Activated naive CD8-positive, alpha-beta T cell treated with anti-CD3 and anti-CD28 coated beads, Interleukin-2, amount 50 U/mL, for 24 hours (primary cell): Measurements from ENCODE around the gene SLC2A9.

ENCODE experiments used
- ATAC-seq: fragments of 150-1000 bp; cut with Tn5 transposase; one replicate; pipeline ENCODE4 v1.10.0; 2021
- DNase-seq: peaks from one replicate; pipeline ENCODE4 v3.0.0; 2021
- H3K27ac Mint-ChIP-seq: one replicate; pipeline ENCODE4 v1.8.0; 2021; ENCODE audit warnings: mild to moderate bottlenecking, mixed read lengths
- H3K27me3 Mint-ChIP-seq: one replicate; pipeline ENCODE4 v1.8.0; 2021; ENCODE audit warnings: mixed read lengths
- H3K36me3 Mint-ChIP-seq: one replicate; pipeline ENCODE4 v1.8.0; 2021; ENCODE audit warnings: low read depth, mixed read lengths
- H3K4me1 Mint-ChIP-seq: one replicate; pipeline ENCODE4 v1.8.0; 2021; ENCODE audit warnings: mixed read lengths
- H3K4me3 Mint-ChIP-seq: one replicate; pipeline ENCODE4 v1.8.0; 2021; ENCODE audit warnings: mild to moderate bottlenecking, moderate library complexity, mixed read lengths
- H3K9me3 Mint-ChIP-seq: one replicate; pipeline ENCODE4 v1.8.0; 2021; ENCODE audit warnings: mixed read lengths

SLC2A9 gene

DNA sequence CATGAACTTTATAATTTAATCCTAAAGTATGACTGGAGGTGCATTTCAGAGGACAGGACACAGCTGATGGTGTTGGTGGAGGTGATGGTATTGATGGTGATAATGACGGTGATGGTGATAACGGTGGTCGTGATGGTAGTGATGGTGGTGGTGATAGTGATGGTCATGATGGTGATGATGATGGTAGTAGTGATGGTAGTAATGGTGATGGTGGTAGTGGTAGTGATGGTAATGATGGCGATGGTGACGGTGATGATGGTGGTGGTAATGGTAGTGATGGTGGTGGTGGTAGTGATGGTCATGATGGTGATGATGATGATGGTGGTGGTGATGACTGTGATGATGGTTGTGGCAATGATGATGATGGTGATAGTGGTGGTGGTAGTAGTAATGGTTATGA lies 40.4 kb downstream of the SLC2A9 start:
- no peak for ATAC-seq
- no peak overlapping the region for H3K4me3 Mint-ChIP-seq
- peaks cover 8% of the 10 kb centered on the region for H3K36me3 Mint-ChIP-seq
- H3K27me3 Mint-ChIP-seq = no peaks in the 10 kb centered on the region
- H3K4me1 Mint-ChIP-seq = no peaks in the 10 kb centered on the region
- H3K27ac Mint-ChIP-seq = no peak overlapping the region
- DNase-seq = no peak
- H3K9me3 Mint-ChIP-seq = peaks cover 6% of the 10 kb centered on the region

DNA sequence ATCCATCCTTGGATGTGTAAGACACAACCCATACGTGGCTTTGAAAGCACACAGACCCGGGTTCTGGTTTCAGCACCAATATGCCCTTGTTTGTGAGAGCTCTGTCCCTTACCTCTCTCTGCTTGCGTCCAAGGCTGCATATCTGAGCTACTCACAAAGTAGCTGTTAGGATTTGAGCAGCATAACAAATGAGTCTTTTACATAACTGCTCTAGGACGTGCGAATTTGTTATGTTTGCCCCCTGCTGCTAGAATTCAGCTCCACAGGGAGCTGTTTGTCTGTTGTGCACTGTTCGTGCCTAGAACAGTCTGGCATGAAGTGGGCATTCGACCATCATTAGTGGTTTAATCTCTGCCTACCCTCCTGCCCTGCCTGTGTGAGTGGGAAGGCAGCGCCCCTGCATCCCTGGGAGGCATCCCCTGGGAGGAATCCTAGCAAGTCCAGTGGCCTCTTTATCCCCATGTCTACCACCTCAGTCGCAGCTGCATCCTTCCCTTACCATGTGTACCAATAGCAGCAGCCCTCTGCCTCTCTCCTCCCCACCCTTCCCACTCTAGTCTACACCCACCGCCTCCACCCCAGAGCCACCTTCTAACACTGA lies 42.1 kb downstream of the SLC2A9 start:
- no peak for DNase-seq
- no peak for ATAC-seq
- H3K4me1 Mint-ChIP-seq = no peaks in the 10 kb centered on the region
- H3K9me3 Mint-ChIP-seq = peaks cover 6% of the 10 kb centered on the region
- no peak overlapping the region for H3K27ac Mint-ChIP-seq
- H3K36me3 Mint-ChIP-seq = peaks cover 10% of the 10 kb centered on the region
- H3K27me3 Mint-ChIP-seq = no peaks in the 10 kb centered on the region
- no peak overlapping the region for H3K4me3 Mint-ChIP-seq

GRCh38 chr4:9977518-9978031 lies 43.7 kb downstream of the SLC2A9 start:
- H3K36me3 Mint-ChIP-seq = peaks cover 15% of the 10 kb centered on the region
- H3K4me1 Mint-ChIP-seq = no peaks in the 10 kb centered on the region
- peaks cover 13% of the 10 kb centered on the region for H3K9me3 Mint-ChIP-seq
- DNase-seq (no peak), ATAC-seq (no peak)
- no peaks in the 10 kb centered on the region for H3K27me3 Mint-ChIP-seq
- no peak overlapping the region for H3K4me3 Mint-ChIP-seq
- H3K27ac Mint-ChIP-seq = no peak overlapping the region

- H3K9me3 Mint-ChIP-seq = peaks cover 13% of the 10 kb centered on the region
- no peak for ATAC-seq
- H3K36me3 Mint-ChIP-seq = peaks cover 12% of the 10 kb centered on the region
- H3K4me1 Mint-ChIP-seq = no peaks in the 10 kb centered on the region
- DNase-seq = no peak
- H3K4me3 Mint-ChIP-seq = no peak overlapping the region
- no peaks in the 10 kb centered on the region for H3K27me3 Mint-ChIP-seq
- H3K27ac Mint-ChIP-seq = peak overlapping the region; percentile 15
Observed at GRCh38 chr4:9976781-9977180, 44.5 kb downstream of the SLC2A9 start.

DNA sequence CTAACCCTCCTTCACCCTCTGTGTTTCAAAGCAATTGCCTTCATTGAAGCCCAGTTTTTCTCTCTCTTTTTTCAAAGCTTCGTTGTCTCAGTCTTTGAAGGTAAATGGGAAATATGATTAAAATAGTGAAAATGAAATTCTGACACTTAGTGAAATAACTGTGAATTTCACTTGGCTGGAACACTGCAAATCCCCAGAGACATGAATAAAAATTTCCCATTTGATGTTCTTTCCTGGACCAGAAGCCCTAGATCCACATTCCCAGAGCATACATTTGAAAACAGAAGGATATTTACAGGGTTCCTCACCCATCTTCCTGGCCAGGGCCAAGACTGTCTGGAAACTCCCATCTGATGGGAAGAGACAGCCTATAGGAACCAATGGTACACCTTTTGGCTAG lies 45.0 kb downstream of the SLC2A9 start:
- ATAC-seq = no peak
- Mint-ChIP-seq H3K27me3 (no peaks in the 10 kb centered on the region), H3K27ac (no peak overlapping the region), H3K36me3 (peaks cover 12% of the 10 kb centered on the region), H3K9me3 (peaks cover 13% of the 10 kb centered on the region), H3K4me3 (no peak overlapping the region), H3K4me1 (no peaks in the 10 kb centered on the region)
- DNase-seq = no peak

- H3K4me3 Mint-ChIP-seq = no peak overlapping the region
- H3K27ac Mint-ChIP-seq = no peak overlapping the region
- ATAC-seq (no peak), DNase-seq (no peak)
- H3K4me1 Mint-ChIP-seq = peaks cover 11% of the 10 kb centered on the region
- H3K36me3 Mint-ChIP-seq = peaks cover 15% of the 10 kb centered on the region
- no peaks in the 10 kb centered on the region for H3K27me3 Mint-ChIP-seq
- H3K9me3 Mint-ChIP-seq = peaks cover 12% of the 10 kb centered on the region
Observed at GRCh38 chr4:9971711-9972110, 49.6 kb downstream of the SLC2A9 start.

DNA sequence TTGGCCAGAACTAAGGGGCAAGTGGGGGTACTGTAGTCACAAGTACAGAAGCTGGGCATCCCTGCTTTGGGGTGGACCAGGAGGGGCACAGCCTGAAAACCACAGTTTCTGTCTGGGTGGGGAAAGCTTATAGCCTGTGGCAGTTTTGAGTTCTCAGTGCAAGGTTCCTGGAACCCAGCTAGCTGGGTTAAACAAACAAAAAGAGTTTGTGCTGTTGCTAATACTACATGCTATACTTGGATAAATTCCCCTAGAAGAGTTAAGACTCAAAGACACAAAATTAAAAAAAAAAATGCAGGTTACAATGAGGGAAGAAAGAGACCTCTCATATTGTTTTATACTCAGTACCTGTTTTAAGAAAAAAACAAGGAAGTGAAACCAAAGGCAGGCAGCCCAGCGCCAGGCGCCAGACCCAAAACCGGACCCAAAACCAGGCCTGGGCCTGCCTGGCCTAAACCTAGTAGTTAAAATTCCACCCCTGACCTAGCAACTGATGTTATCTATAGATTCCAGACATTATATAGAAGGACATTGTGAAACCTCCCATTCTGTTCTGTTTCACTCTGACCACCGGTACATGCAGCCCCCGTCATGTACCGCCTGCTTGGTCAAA lies 50.8 kb downstream of the SLC2A9 start:
- Mint-ChIP-seq H3K4me1 (peaks cover 11% of the 10 kb centered on the region), H3K9me3 (peaks cover 12% of the 10 kb centered on the region), H3K36me3 (peaks cover 15% of the 10 kb centered on the region), H3K27me3 (no peaks in the 10 kb centered on the region), H3K27ac (peak overlapping the region; percentile 59), H3K4me3 (no peak overlapping the region)
- no peak for ATAC-seq
- no peak for DNase-seq

- H3K9me3 Mint-ChIP-seq = peaks cover 12% of the 10 kb centered on the region
- peaks cover 12% of the 10 kb centered on the region for H3K36me3 Mint-ChIP-seq
- H3K4me3 Mint-ChIP-seq = no peak overlapping the region
- ATAC-seq (peak; percentile 96), DNase-seq (no peak)
- no peaks in the 10 kb centered on the region for H3K27me3 Mint-ChIP-seq
- peak overlapping the region; percentile 59 for H3K27ac Mint-ChIP-seq
- H3K4me1 Mint-ChIP-seq = peaks cover 11% of the 10 kb centered on the region
Observed at GRCh38 chr4:9969526-9970398, 51.5 kb downstream of the SLC2A9 start.

DNA sequence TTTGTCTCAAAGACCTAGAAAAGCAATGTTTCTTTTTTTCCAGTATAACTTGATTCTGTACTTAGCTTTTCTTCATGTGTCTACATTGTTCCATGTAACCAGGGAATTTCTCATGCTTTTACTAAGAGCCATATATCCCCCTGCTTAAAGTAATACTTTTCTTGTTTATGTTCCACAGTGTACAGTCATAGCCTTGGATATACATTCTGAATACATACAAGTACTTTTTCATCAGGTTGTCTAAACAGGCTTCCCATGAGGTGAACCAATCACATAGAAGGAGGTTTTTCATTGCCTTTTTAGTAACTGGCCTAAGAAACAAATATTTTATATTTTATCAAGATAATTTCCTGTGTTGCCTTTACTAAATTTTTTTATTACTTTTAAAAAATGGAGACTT lies 52.8 kb downstream of the SLC2A9 start:
- H3K36me3 Mint-ChIP-seq = peaks cover 12% of the 10 kb centered on the region
- no peak overlapping the region for H3K4me3 Mint-ChIP-seq
- ATAC-seq (no peak), DNase-seq (no peak)
- H3K27ac Mint-ChIP-seq = no peak overlapping the region
- no peaks in the 10 kb centered on the region for H3K27me3 Mint-ChIP-seq
- H3K9me3 Mint-ChIP-seq = peaks cover 12% of the 10 kb centered on the region
- peaks cover 11% of the 10 kb centered on the region for H3K4me1 Mint-ChIP-seq

GRCh38 chr4:9964879-9965278 lies 56.4 kb downstream of the SLC2A9 start:
- H3K4me3 Mint-ChIP-seq = no peak overlapping the region
- no peak overlapping the region for H3K27ac Mint-ChIP-seq
- no peak for DNase-seq
- H3K9me3 Mint-ChIP-seq = peaks cover 10% of the 10 kb centered on the region
- no peak for ATAC-seq
- peaks cover 7% of the 10 kb centered on the region for H3K4me1 Mint-ChIP-seq
- peaks cover 3% of the 10 kb centered on the region for H3K36me3 Mint-ChIP-seq
- H3K27me3 Mint-ChIP-seq = no peaks in the 10 kb centered on the region

GRCh38 chr4:9963328-9963727 lies 58.0 kb downstream of the SLC2A9 start:
- H3K9me3 Mint-ChIP-seq = peaks cover 4% of the 10 kb centered on the region
- H3K4me1 Mint-ChIP-seq = no peaks in the 10 kb centered on the region
- H3K36me3 Mint-ChIP-seq = no peaks in the 10 kb centered on the region
- DNase-seq = no peak
- no peak for ATAC-seq
- H3K27me3 Mint-ChIP-seq = no peaks in the 10 kb centered on the region
- no peak overlapping the region for H3K27ac Mint-ChIP-seq
- no peak overlapping the region for H3K4me3 Mint-ChIP-seq

DNA sequence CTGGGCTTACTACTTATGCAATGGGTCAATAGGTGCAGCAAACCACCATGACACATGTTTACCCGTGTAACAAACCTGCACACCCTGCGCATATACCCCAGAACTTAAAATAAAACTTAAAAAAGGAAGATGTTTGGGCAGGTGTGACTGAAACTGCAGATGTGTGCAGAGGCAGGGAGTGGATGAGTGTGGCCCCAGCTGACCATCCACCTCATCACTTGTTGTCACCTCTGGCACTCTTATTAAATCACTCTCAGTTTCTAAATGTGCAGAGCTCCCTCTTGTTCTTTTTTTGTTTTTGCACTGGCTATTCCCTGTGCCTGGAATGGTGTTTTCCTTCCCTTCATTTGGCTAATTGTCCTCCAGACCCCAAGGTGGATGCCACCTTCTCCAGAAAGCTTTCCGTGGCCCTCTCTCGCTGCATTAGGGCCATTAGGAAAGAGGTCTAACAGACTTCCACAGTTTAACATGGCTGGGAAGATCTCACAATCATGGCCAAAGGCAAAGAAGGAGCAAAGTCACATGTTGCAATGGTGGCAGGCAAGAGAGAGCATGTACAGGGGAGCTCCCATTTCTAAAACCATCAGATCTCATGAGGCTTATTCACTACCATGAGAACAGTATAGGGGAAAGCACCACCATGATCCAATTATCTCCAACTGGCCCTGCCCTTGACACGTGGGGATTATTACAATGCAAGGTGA lies 58.5 kb downstream of the SLC2A9 start:
- DNase-seq (no peak), ATAC-seq (no peak)
- H3K27ac Mint-ChIP-seq = no peak overlapping the region
- H3K36me3 Mint-ChIP-seq = no peaks in the 10 kb centered on the region
- H3K4me1 Mint-ChIP-seq = no peaks in the 10 kb centered on the region
- H3K4me3 Mint-ChIP-seq = no peak overlapping the region
- H3K27me3 Mint-ChIP-seq = no peaks in the 10 kb centered on the region
- H3K9me3 Mint-ChIP-seq = peaks cover 4% of the 10 kb centered on the region

GRCh38 chr4:9954468-9954867 lies 66.8 kb downstream of the SLC2A9 start:
- Mint-ChIP-seq H3K36me3 (no peaks in the 10 kb centered on the region), H3K27ac (no peak overlapping the region), H3K9me3 (no peaks in the 10 kb centered on the region), H3K27me3 (no peaks in the 10 kb centered on the region), H3K4me1 (no peaks in the 10 kb centered on the region), H3K4me3 (no peak overlapping the region)
- DNase-seq = no peak
- no peak for ATAC-seq

GRCh38 chr4:9953089-9953488 lies 68.2 kb downstream of the SLC2A9 start:
- no peaks in the 10 kb centered on the region for H3K4me1 Mint-ChIP-seq
- H3K9me3 Mint-ChIP-seq = no peaks in the 10 kb centered on the region
- H3K36me3 Mint-ChIP-seq = no peaks in the 10 kb centered on the region
- no peak overlapping the region for H3K4me3 Mint-ChIP-seq
- ATAC-seq (no peak), DNase-seq (no peak)
- H3K27ac Mint-ChIP-seq = no peak overlapping the region
- H3K27me3 Mint-ChIP-seq = peaks cover 2% of the 10 kb centered on the region
